Stimulated activated memory B cell treated with anti-CD40 and anti-IgM and Interleukin-4, amounts not matched to agents 10 μg/mL and 1 μg/mL and 100 μg/mL, for 72 hours (primary cell): ENCODE data around the gene TLR1.

Experiments used
- ATAC-seq: fragments of 150-1000 bp; cut with Tn5 transposase; 2 replicates; pipeline ENCODE4 v1.10.0; 2021
- H3K27ac Mint-ChIP-seq: one replicate; pipeline ENCODE4 v1.8.0; 2022; ENCODE audit warnings: mild to moderate bottlenecking, mixed read lengths
- H3K27me3 Mint-ChIP-seq: one replicate; pipeline ENCODE4 v1.8.0; 2022; ENCODE audit warnings: mixed read lengths
- H3K36me3 Mint-ChIP-seq: one replicate; pipeline ENCODE4 v1.8.0; 2022; ENCODE audit warnings: mixed read lengths
- H3K4me1 Mint-ChIP-seq: one replicate; pipeline ENCODE4 v1.8.0; 2022; ENCODE audit warnings: mixed read lengths
- H3K4me3 Mint-ChIP-seq: one replicate; pipeline ENCODE4 v1.8.0; 2022; ENCODE audit warnings: mild to moderate bottlenecking, moderate library complexity, mixed read lengths
- H3K9me3 Mint-ChIP-seq: one replicate; pipeline ENCODE4 v1.8.0; 2022; ENCODE audit warnings: mixed read lengths

TLR1 gene

GRCh38 chr4:38804654-38805295 lies at the start of gene TLR1:
Gene TLR1, minus strand, starts transcription at chr4:38804791. Its CDS starts 5,960 bp downstream, at chr4:38798831.
- H3K4me3 Mint-ChIP-seq = peak within 1 kb of the TSS; percentile 89
- H3K36me3 Mint-ChIP-seq = peaks cover 37% of the 10 kb centered on the region
- peaks cover 8% of the 10 kb centered on the region for H3K9me3 Mint-ChIP-seq
- peak; percentile 60 for ATAC-seq
- H3K27ac Mint-ChIP-seq = peak within 1 kb of the TSS; percentile 97
- no peaks in the 10 kb centered on the region for H3K27me3 Mint-ChIP-seq
- peaks cover 53% of the 10 kb centered on the region for H3K4me1 Mint-ChIP-seq

DNA sequence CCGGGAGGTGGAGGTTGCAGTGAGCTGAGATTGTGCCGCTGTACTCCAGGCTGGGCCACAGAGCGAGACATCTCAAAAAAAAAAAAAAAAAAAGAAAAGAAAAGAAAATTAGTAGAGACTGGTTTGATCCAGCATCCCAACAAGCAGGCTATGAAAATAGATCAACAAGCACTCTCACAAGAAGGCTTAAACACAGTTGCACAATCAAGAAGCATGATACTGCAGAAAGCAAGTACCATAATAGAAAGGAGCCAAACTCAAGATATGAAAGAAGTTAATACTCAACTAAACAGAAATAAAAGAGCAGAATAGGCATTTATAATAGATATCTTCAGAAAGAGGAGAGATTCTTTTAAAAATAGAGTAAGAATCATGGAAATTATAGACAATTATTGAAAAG lies 41.4 kb upstream of the TLR1 start:
- peaks cover 73% of the 10 kb centered on the region for H3K36me3 Mint-ChIP-seq
- peak overlapping the region; percentile 55 for H3K27ac Mint-ChIP-seq
- no peak for ATAC-seq
- H3K4me3 Mint-ChIP-seq = no peak overlapping the region
- H3K4me1 Mint-ChIP-seq = peaks cover 54% of the 10 kb centered on the region
- H3K9me3 Mint-ChIP-seq = peaks cover 13% of the 10 kb centered on the region
- H3K27me3 Mint-ChIP-seq = no peaks in the 10 kb centered on the region

- Mint-ChIP-seq H3K27ac (peak overlapping the region; percentile 68), H3K4me1 (peaks cover 55% of the 10 kb centered on the region), H3K36me3 (peaks cover 64% of the 10 kb centered on the region), H3K27me3 (no peaks in the 10 kb centered on the region), H3K4me3 (no peak overlapping the region), H3K9me3 (peaks cover 7% of the 10 kb centered on the region)
- no peak for ATAC-seq
Observed at GRCh38 chr4:38842994-38843393, 38.4 kb upstream of the TLR1 start.

GRCh38 chr4:38837849-38838248 lies 33.3 kb upstream of the TLR1 start:
- Mint-ChIP-seq H3K36me3 (peaks cover 82% of the 10 kb centered on the region), H3K27ac (peak overlapping the region; percentile 89), H3K27me3 (no peaks in the 10 kb centered on the region), H3K9me3 (peaks cover 22% of the 10 kb centered on the region), H3K4me1 (peaks cover 51% of the 10 kb centered on the region), H3K4me3 (peak overlapping the region; percentile 3)
- ATAC-seq = no peak

GRCh38 chr4:38837334-38837733 lies 32.7 kb upstream of the TLR1 start:
- ATAC-seq = no peak
- peaks cover 51% of the 10 kb centered on the region for H3K4me1 Mint-ChIP-seq
- no peaks in the 10 kb centered on the region for H3K27me3 Mint-ChIP-seq
- peaks cover 25% of the 10 kb centered on the region for H3K9me3 Mint-ChIP-seq
- H3K27ac Mint-ChIP-seq = peak overlapping the region; percentile 89
- H3K4me3 Mint-ChIP-seq = peak overlapping the region; percentile 3
- H3K36me3 Mint-ChIP-seq = peaks cover 82% of the 10 kb centered on the region

DNA sequence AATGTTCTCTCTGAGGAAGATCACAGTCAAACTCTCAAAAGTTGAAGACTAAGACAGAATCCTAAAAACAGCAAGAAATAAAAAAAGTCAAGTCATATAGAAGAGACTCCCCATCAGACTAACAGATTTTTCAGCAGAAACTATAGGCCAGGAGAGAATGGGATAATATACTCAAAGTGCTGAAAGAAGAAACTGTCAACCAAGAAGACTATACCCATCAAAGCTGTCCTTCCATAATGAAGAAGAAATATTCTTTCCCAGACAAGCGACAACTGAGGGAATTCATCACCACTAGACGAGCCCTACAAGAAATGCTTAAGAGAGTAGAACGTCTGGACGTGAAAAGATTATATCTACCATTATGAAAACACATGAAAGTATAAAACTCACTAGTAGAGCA lies 30.0 kb upstream of the TLR1 start:
- H3K4me3 Mint-ChIP-seq = no peak overlapping the region
- H3K36me3 Mint-ChIP-seq = peaks cover 77% of the 10 kb centered on the region
- no peak overlapping the region for H3K27ac Mint-ChIP-seq
- peaks cover 29% of the 10 kb centered on the region for H3K9me3 Mint-ChIP-seq
- ATAC-seq = no peak
- no peaks in the 10 kb centered on the region for H3K27me3 Mint-ChIP-seq
- H3K4me1 Mint-ChIP-seq = peaks cover 61% of the 10 kb centered on the region

GRCh38 chr4:38832624-38833528 lies 28.3 kb upstream of the TLR1 start:
- peak overlapping the region; percentile 77 for H3K27ac Mint-ChIP-seq
- peaks cover 21% of the 10 kb centered on the region for H3K9me3 Mint-ChIP-seq
- no peak overlapping the region for H3K4me3 Mint-ChIP-seq
- H3K4me1 Mint-ChIP-seq = peaks cover 44% of the 10 kb centered on the region
- no peak for ATAC-seq
- H3K27me3 Mint-ChIP-seq = no peaks in the 10 kb centered on the region
- peaks cover 74% of the 10 kb centered on the region for H3K36me3 Mint-ChIP-seq

- peaks cover 37% of the 10 kb centered on the region for H3K4me1 Mint-ChIP-seq
- H3K4me3 Mint-ChIP-seq = no peak overlapping the region
- ATAC-seq = no peak
- H3K27ac Mint-ChIP-seq = peak overlapping the region; percentile 77
- peaks cover 74% of the 10 kb centered on the region for H3K36me3 Mint-ChIP-seq
- no peaks in the 10 kb centered on the region for H3K27me3 Mint-ChIP-seq
- peaks cover 21% of the 10 kb centered on the region for H3K9me3 Mint-ChIP-seq
Observed at GRCh38 chr4:38832206-38832605, 27.6 kb upstream of the TLR1 start.

- peaks cover 74% of the 10 kb centered on the region for H3K36me3 Mint-ChIP-seq
- H3K4me3 Mint-ChIP-seq = no peak overlapping the region
- H3K4me1 Mint-ChIP-seq = peaks cover 35% of the 10 kb centered on the region
- no peaks in the 10 kb centered on the region for H3K27me3 Mint-ChIP-seq
- ATAC-seq = no peak
- H3K9me3 Mint-ChIP-seq = peaks cover 21% of the 10 kb centered on the region
- peak overlapping the region; percentile 77 for H3K27ac Mint-ChIP-seq
Observed at GRCh38 chr4:38831653-38832052, 27.1 kb upstream of the TLR1 start.

- Mint-ChIP-seq H3K27me3 (no peaks in the 10 kb centered on the region), H3K36me3 (peaks cover 75% of the 10 kb centered on the region), H3K4me3 (no peak overlapping the region), H3K27ac (no peak overlapping the region), H3K4me1 (peaks cover 36% of the 10 kb centered on the region), H3K9me3 (peaks cover 9% of the 10 kb centered on the region)
- ATAC-seq = no peak
Observed at GRCh38 chr4:38829237-38829636, 24.6 kb upstream of the TLR1 start.

GRCh38 chr4:38823766-38824165 lies 19.2 kb upstream of the TLR1 start:
- no peak for ATAC-seq
- H3K27ac Mint-ChIP-seq = peak overlapping the region; percentile 23
- peaks cover 29% of the 10 kb centered on the region for H3K4me1 Mint-ChIP-seq
- H3K9me3 Mint-ChIP-seq = peaks cover 11% of the 10 kb centered on the region
- H3K27me3 Mint-ChIP-seq = no peaks in the 10 kb centered on the region
- H3K4me3 Mint-ChIP-seq = no peak overlapping the region
- H3K36me3 Mint-ChIP-seq = peaks cover 60% of the 10 kb centered on the region

DNA sequence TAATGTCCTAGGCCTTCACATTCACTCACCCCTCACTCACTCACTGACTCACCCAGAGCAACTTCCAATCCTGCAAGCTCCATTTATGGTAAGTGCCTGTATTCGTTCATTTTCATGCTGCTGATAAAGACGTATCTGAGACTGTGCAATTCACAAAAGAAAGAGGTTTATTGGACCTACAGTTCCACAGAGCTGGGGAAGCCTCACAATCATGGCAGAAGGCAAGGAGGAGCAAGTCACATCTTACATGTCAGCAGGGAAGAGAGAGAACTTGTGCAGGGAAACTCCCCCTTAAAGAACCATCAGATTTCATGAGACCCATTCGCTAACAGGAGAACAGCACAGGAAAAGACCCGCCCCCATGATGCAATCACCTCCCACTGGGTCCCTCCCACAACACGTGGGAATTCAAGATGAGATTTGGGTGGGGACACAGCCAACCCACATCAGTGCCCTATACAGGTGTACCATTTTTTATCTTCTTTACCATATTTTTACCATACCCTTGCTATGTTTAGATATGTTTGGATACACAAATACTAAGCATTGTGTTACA lies 18.2 kb upstream of the TLR1 start:
- peaks cover 11% of the 10 kb centered on the region for H3K9me3 Mint-ChIP-seq
- H3K27me3 Mint-ChIP-seq = no peaks in the 10 kb centered on the region
- H3K4me1 Mint-ChIP-seq = peaks cover 36% of the 10 kb centered on the region
- ATAC-seq = no peak
- no peak overlapping the region for H3K27ac Mint-ChIP-seq
- H3K4me3 Mint-ChIP-seq = no peak overlapping the region
- peaks cover 53% of the 10 kb centered on the region for H3K36me3 Mint-ChIP-seq

GRCh38 chr4:38821739-38822138 lies 17.1 kb upstream of the TLR1 start:
- H3K27ac Mint-ChIP-seq = no peak overlapping the region
- H3K36me3 Mint-ChIP-seq = peaks cover 42% of the 10 kb centered on the region
- no peaks in the 10 kb centered on the region for H3K27me3 Mint-ChIP-seq
- H3K4me1 Mint-ChIP-seq = peaks cover 40% of the 10 kb centered on the region
- no peak for ATAC-seq
- peaks cover 11% of the 10 kb centered on the region for H3K9me3 Mint-ChIP-seq
- H3K4me3 Mint-ChIP-seq = no peak overlapping the region

GRCh38 chr4:38820329-38821061 lies 15.9 kb upstream of the TLR1 start:
- Mint-ChIP-seq H3K36me3 (peaks cover 34% of the 10 kb centered on the region), H3K9me3 (peaks cover 11% of the 10 kb centered on the region), H3K4me1 (peaks cover 47% of the 10 kb centered on the region), H3K27ac (peak overlapping the region; percentile 66), H3K27me3 (no peaks in the 10 kb centered on the region), H3K4me3 (peak overlapping the region; percentile 18)
- peak; percentile 70 for ATAC-seq

DNA sequence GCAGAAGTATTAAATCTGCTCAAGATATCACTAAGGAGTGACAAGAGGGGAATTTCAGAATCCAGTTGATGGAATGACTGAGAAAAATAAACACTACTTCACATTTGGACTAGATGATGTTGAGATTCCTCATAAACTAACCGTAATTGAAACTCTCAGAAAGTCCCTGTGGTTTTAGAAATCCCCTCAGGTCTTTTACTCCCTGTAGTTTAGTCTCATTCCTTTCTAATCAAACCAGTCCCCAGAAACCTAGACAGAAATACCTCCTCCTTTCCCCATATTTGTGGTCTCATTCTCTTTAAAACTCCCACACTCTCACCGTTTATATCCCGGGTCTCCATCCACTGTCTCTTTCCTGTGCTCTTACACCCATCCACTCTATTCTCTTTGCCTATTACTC lies 15.0 kb upstream of the TLR1 start:
- ATAC-seq = peak; percentile 69
- Mint-ChIP-seq H3K27me3 (no peaks in the 10 kb centered on the region), H3K4me1 (peaks cover 54% of the 10 kb centered on the region), H3K9me3 (peaks cover 13% of the 10 kb centered on the region), H3K36me3 (peaks cover 34% of the 10 kb centered on the region), H3K27ac (peak overlapping the region; percentile 66), H3K4me3 (peak overlapping the region; percentile 18)
